Activated T-helper 1 cell treated with anti-CD3 and anti-CD28 coated beads, Interleukin-12 subunit alpha, Interleukin-12 subunit beta, Interleukin-2, Interleukin-4 antibody, amounts not matched to agents 30 ng/mL and 10 ng/mL and 1 ng/mL, durations not matched to agents 14 hours and 24 hours and 36 hours (primary cell): ENCODE results near the gene FBN3. TPM values are rescaled to one million over a fixed set of nuclear protein-coding genes. Genes with fewer than 3 reads are reported as not detected.
"Not testable (repeated sequence)": the region's sequence is repeated elsewhere in the genome, so short reads cannot be mapped to it uniquely, and the experiment has no call there.

ENCODE experiments used
- DNase-seq: peaks from one replicate; pipeline ENCODE4 v3.0.0; 2021; ENCODE audit warnings: low spot score
- H3K27ac Mint-ChIP-seq: one replicate; pipeline ENCODE4 v1.8.0; 2021; ENCODE audit warnings: mild to moderate bottlenecking, mixed read lengths
- H3K27me3 Mint-ChIP-seq: one replicate; pipeline ENCODE4 v1.8.0; 2022; ENCODE audit warnings: mild to moderate bottlenecking, moderate library complexity, mixed read lengths; ENCODE audit not compliant: insufficient read depth
- H3K36me3 Mint-ChIP-seq: one replicate; pipeline ENCODE4 v1.8.0; 2021; ENCODE audit warnings: low read depth, mixed read lengths
- H3K4me1 Mint-ChIP-seq: one replicate; pipeline ENCODE4 v1.8.0; 2021; ENCODE audit warnings: low read depth, mixed read lengths
- H3K4me3 Mint-ChIP-seq: one replicate; pipeline ENCODE4 v1.8.0; 2021; ENCODE audit warnings: mild to moderate bottlenecking, moderate library complexity, mixed read lengths
- H3K9me3 Mint-ChIP-seq: one replicate; pipeline ENCODE4 v1.8.0; 2021; ENCODE audit warnings: mixed read lengths
- intact Hi-C: fragments of 100-400 bp; cut with micrococcal nuclease; formaldehyde crosslinking; loops from one replicate; pipeline ENCODE4 v1.15.1; 2024
- total RNA-seq: library from RNA; stranded (reverse); gene quantifications from 2 replicates; pipeline ENCODE4 v1.2.3, GENCODE V29; 2022

The FBN3 gene
- total RNA-seq, 1 donor from 2014 or later, result not detected

- Mint-ChIP-seq H3K9me3 (no peaks in the 10 kb centered on the region), H3K4me1 (peaks cover 12% of the 10 kb centered on the region)
These were observed 106.5 kb downstream of the FBN3 start for GRCh38 chr19:8042900-8043299.

GRCh38 chr19:8041531-8041931 lies 107.9 kb downstream of the FBN3 start:
- Mint-ChIP-seq H3K4me1 (peaks cover under 1% of the 10 kb centered on the region), H3K27me3 (peaks cover 9% of the 10 kb centered on the region), H3K36me3 (no peaks in the 10 kb centered on the region), H3K4me3 (no peak overlapping the region), H3K9me3 (no peaks in the 10 kb centered on the region), H3K27ac (no peak overlapping the region)
- intact Hi-C loops, result no loop called here
- no peak for DNase-seq

More at GRCh38 chr19:8042900-8043299, 106.5 kb downstream of the FBN3 start:
- DNase-seq, result no peak
- Mint-ChIP-seq H3K4me3 (no peak overlapping the region), H3K36me3 (no peaks in the 10 kb centered on the region), H3K27me3 (peaks cover 4% of the 10 kb centered on the region), H3K27ac (no peak overlapping the region)
- intact Hi-C loops, result no loop called here

DNA sequence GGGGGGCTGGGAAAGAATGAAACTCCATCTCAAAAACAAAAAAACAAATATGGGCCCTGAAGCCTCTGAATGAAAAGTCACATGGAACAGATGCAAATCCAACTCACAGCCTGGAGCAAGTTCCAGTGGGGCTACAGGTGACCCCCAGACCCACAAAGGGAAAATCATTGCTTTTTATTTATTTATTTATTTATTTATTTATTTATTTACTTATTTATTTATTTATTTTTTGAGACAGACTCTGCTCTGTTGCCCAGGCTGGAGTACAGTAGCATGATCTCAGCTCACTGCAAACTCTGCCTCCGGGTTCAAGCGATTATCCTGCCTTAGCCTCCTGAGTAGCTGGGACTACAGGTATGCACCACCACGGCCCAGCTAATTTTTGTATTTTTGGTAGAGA lies 110.2 kb downstream of the FBN3 start:
- no peaks in the 10 kb centered on the region for H3K9me3 Mint-ChIP-seq
- no peak overlapping the region for H3K27ac Mint-ChIP-seq
- H3K4me1 Mint-ChIP-seq, result no peaks in the 10 kb centered on the region
- H3K36me3 Mint-ChIP-seq, result no peaks in the 10 kb centered on the region
- intact Hi-C loops, result no loop called here
- DNase-seq, result no peak
- H3K4me3 Mint-ChIP-seq, result no peak overlapping the region
- peaks cover 10% of the 10 kb centered on the region for H3K27me3 Mint-ChIP-seq

- H3K36me3 Mint-ChIP-seq, result no peaks in the 10 kb centered on the region
- H3K9me3 Mint-ChIP-seq, result no peaks in the 10 kb centered on the region
- no peaks in the 10 kb centered on the region for H3K4me1 Mint-ChIP-seq
- no peak overlapping the region for H3K27ac Mint-ChIP-seq
- peaks cover 10% of the 10 kb centered on the region for H3K27me3 Mint-ChIP-seq
- no peak overlapping the region for H3K4me3 Mint-ChIP-seq
- no peak for DNase-seq
- intact Hi-C loops, result no loop called here
These were observed 110.6 kb downstream of the FBN3 start for GRCh38 chr19:8038815-8039214.

- intact Hi-C loops, result no loop called here
These were observed 112.8 kb downstream of the FBN3 start for GRCh38 chr19:8036434-8037099.

GRCh38 chr19:8034178-8034525 lies 115.2 kb downstream of the FBN3 start:
- Mint-ChIP-seq H3K4me1 (no peaks in the 10 kb centered on the region), H3K27ac (no peak overlapping the region), H3K9me3 (no peaks in the 10 kb centered on the region), H3K27me3 (peaks cover 13% of the 10 kb centered on the region), H3K4me3 (no peak overlapping the region), H3K36me3 (no peaks in the 10 kb centered on the region)
- intact Hi-C loops, result no loop called here
- DNase-seq, result no peak

More at GRCh38 chr19:8036434-8037099, 112.8 kb downstream of the FBN3 start:
- H3K4me3 Mint-ChIP-seq, result no peak overlapping the region
- H3K27me3 Mint-ChIP-seq, result peaks cover 13% of the 10 kb centered on the region
- DNase-seq, result no peak
- no peaks in the 10 kb centered on the region for H3K4me1 Mint-ChIP-seq
- no peaks in the 10 kb centered on the region for H3K9me3 Mint-ChIP-seq
- no peaks in the 10 kb centered on the region for H3K36me3 Mint-ChIP-seq
- no peak overlapping the region for H3K27ac Mint-ChIP-seq

DNA sequence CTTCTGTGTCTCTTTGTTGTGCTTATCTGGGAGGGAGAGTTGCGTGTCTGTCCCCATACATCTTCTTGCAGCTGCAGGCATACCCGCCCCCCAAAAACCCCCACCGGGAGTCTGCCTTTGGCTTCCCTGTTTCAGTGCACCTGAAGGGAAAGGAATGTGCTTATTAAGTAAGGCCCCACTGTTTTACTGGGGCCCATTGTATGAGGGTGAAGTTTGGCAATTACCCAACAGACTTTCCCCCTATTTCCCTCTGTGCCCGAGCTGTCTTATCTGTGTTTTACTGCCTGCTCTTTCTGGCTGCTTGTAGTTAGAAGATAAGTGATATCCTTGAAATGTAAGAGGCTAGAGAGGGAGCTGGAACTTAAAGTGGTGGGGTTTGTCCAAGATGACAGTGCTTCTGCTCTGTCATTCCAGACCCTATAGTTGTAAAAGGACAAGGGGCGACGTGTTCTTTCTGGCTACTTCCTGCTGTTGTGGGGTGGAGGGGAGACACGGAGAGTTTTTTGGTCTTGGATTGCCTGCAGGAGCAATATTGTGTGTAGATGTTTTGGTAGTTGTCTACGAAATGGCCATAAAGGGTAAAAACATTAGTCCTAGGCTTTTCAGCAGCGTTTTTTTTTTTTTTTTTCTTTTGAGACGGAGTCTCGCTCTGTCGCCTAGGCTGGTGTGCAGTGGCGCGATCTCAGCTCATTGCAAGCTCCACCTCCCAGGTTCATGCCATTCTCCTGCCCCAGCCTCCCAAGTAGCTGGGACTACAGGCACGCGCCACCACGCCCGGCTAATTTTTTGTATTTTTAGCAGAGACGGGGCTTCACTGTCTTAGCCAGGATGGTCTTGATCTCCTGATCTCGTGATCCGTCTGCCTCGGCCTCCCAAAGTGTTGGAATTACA lies 115.9 kb downstream of the FBN3 start:
- intact Hi-C loops, H3K27ac Mint-ChIP-seq, H3K9me3 Mint-ChIP-seq, H3K36me3 Mint-ChIP-seq, H3K4me3 Mint-ChIP-seq, DNase-seq, H3K4me1 Mint-ChIP-seq: not testable (repeated sequence)
- peaks cover 13% of the 10 kb centered on the region for H3K27me3 Mint-ChIP-seq

DNA sequence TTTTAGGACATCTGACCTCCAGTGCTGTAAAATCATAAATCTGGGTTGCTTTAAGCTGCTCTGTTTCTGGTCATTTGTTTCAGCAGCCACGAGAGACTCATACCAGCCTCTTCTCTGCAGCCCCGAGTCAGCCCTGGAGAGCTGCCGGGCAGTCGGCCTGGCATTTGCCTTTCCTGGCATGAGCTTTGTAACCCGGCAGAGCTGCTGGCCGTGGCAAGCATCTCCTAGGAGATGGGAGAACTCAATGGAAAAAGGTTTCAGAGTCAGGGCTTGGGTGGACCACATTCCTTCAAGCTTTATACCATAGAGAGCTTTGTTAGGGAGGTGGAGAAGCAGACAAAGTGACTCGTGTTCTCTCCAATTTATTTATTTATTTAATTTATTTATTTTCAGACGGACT lies 118.4 kb downstream of the FBN3 start:
- no peak for DNase-seq
- Mint-ChIP-seq H3K27ac (no peak overlapping the region), H3K9me3 (no peaks in the 10 kb centered on the region), H3K36me3 (no peaks in the 10 kb centered on the region), H3K4me1 (no peaks in the 10 kb centered on the region), H3K27me3 (peaks cover 3% of the 10 kb centered on the region), H3K4me3 (no peak overlapping the region)
- intact Hi-C loops, result no loop called here

DNA sequence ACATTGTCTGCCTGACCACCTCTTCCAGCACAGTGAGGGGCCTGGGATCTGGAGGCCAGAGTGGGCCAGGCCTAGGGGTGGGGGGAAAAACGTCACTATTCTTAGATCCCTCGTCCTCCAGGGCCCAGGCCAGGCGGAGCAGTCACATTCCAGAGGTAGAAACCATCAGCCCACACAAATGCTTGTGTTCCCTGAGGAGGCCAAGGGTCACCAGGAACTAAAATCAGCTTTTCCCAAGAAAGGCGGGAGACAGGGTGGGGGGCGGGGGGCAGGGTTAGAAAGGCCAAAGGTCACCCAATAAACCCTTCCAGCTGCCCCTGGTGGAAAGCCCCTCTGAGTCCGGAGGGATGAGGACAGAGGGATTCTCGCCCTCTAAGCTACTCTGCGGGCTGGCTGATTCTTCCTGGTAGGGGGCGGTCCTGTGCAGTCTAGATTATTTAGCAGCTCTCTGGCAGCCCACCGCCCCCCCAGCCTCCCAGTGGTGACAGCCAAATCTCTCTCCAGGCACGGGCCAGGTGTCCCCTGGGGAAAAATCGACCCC lies 120.4 kb downstream of the FBN3 start:
- H3K4me1 Mint-ChIP-seq, result no peaks in the 10 kb centered on the region
- H3K27me3 Mint-ChIP-seq, result peaks cover 3% of the 10 kb centered on the region
- H3K27ac Mint-ChIP-seq, result no peak overlapping the region
- H3K36me3 Mint-ChIP-seq, result no peaks in the 10 kb centered on the region
- no peaks in the 10 kb centered on the region for H3K9me3 Mint-ChIP-seq
- no peak overlapping the region for H3K4me3 Mint-ChIP-seq
- intact Hi-C loops, result no loop called here
- DNase-seq, result no peak

- no peak for DNase-seq
- intact Hi-C loops, result no loop called here
- H3K27me3 Mint-ChIP-seq, result no peaks in the 10 kb centered on the region
- H3K4me1 Mint-ChIP-seq, result no peaks in the 10 kb centered on the region
- H3K27ac Mint-ChIP-seq, result no peak overlapping the region
- no peaks in the 10 kb centered on the region for H3K36me3 Mint-ChIP-seq
- H3K9me3 Mint-ChIP-seq, result no peaks in the 10 kb centered on the region
- no peak overlapping the region for H3K4me3 Mint-ChIP-seq
These were observed 124.1 kb downstream of the FBN3 start for GRCh38 chr19:8025316-8025715.

GRCh38 chr19:8024256-8024655 lies 125.1 kb downstream of the FBN3 start:
- H3K36me3 Mint-ChIP-seq, H3K4me3 Mint-ChIP-seq, DNase-seq, H3K4me1 Mint-ChIP-seq, H3K27ac Mint-ChIP-seq, H3K9me3 Mint-ChIP-seq, intact Hi-C loops, H3K27me3 Mint-ChIP-seq: not testable (repeated sequence)

- H3K9me3 Mint-ChIP-seq, result no peaks in the 10 kb centered on the region
- DNase-seq, result no peak
These were observed 126.0 kb downstream of the FBN3 start for GRCh38 chr19:8023371-8023770.

DNA sequence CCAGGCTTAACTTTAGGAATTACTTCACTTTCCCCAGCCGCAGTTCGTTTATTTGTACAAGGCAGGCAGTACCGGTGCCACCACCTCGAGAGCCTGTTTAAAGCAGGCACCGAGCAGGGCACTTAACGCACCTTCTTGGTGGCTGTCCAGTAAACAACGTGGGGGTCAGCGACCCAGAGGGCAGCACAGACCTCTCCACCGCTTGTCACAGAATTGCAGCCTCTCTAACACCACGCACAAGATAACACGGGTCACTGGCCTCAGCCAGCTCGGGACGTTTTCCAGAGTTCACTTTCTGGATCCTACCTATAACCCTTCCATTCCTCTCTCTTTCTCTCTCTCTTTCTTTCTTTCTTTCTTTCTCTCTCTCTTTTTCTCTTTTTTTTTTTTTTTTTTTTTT lies 127.1 kb downstream of the FBN3 start:
- intact Hi-C loops, result no loop called here
- no peak overlapping the region for H3K27ac Mint-ChIP-seq
- H3K4me3 Mint-ChIP-seq, result no peak overlapping the region
- no peaks in the 10 kb centered on the region for H3K27me3 Mint-ChIP-seq
- H3K4me1 Mint-ChIP-seq, result peaks cover 3% of the 10 kb centered on the region
- DNase-seq, result no peak
- no peaks in the 10 kb centered on the region for H3K9me3 Mint-ChIP-seq
- no peaks in the 10 kb centered on the region for H3K36me3 Mint-ChIP-seq

More at GRCh38 chr19:8023371-8023770, 126.0 kb downstream of the FBN3 start:
- intact Hi-C loops, result no loop called here
- no peak overlapping the region for H3K4me3 Mint-ChIP-seq
- H3K27ac Mint-ChIP-seq, result no peak overlapping the region
- no peaks in the 10 kb centered on the region for H3K36me3 Mint-ChIP-seq
- no peaks in the 10 kb centered on the region for H3K4me1 Mint-ChIP-seq
- no peaks in the 10 kb centered on the region for H3K27me3 Mint-ChIP-seq
